H9 (cell line): Measurements from ENCODE around the gene KHSRP. TPM values are rescaled to one million over a fixed set of nuclear protein-coding genes. Genes with fewer than 3 reads are reported as not detected.

Experiments used
- DNase-seq: peaks from one replicate; pipeline ENCODE4 v3.0.0-alpha.2; 2017
- H2AFZ ChIP-seq: one replicate; pipeline ENCODE4 v1.6.1; 2013; ENCODE audit warnings: mild to moderate bottlenecking, low read length, control low read depth, moderate library complexity
- H2AK5ac ChIP-seq: 2 replicates; pipeline ENCODE4 v1.6.1; 2013; ENCODE audit warnings: low read length, control low read depth, mixed read lengths; ENCODE audit not compliant: insufficient read length
- H2BK120ac ChIP-seq: one replicate; pipeline ENCODE4 v1.6.1; 2013; ENCODE audit warnings: low read depth, mild to moderate bottlenecking, low read length, control low read depth, inconsistent platforms; ENCODE audit not compliant: poor library complexity, severe bottlenecking
- H2BK12ac ChIP-seq: 2 replicates; pipeline ENCODE4 v1.6.1; 2013; ENCODE audit warnings: low read length, control low read depth, mixed read lengths, low read depth; ENCODE audit not compliant: insufficient read length
- H2BK15ac ChIP-seq: 2 replicates; pipeline ENCODE4 v1.6.1; 2013; ENCODE audit warnings: low read depth, low read length, control low read depth
- H2BK20ac ChIP-seq: one replicate; pipeline ENCODE4 v1.6.1; 2013; ENCODE audit warnings: low read depth, mild to moderate bottlenecking, low read length, control low read depth, inconsistent platforms; ENCODE audit not compliant: poor library complexity, severe bottlenecking
- H2BK5ac ChIP-seq: 2 replicates; pipeline ENCODE4 v1.6.1; 2013; ENCODE audit warnings: low read length, control low read depth, mixed read lengths; ENCODE audit not compliant: insufficient read length
- H3K14ac ChIP-seq: 2 replicates; pipeline ENCODE4 v1.6.1; 2013; ENCODE audit warnings: low read length, control low read depth; ENCODE audit not compliant: insufficient read depth
- H3K18ac ChIP-seq: 2 replicates; pipeline ENCODE4 v1.6.1; 2013; ENCODE audit warnings: low read depth, mild to moderate bottlenecking, mixed read lengths, low read length, control low read depth; ENCODE audit not compliant: insufficient read length
- H3K23ac ChIP-seq: 2 replicates; pipeline ENCODE4 v1.6.1; 2013; ENCODE audit warnings: low read length, control low read depth, mixed read lengths, low read depth; ENCODE audit not compliant: insufficient read length
- H3K23me2 ChIP-seq: 2 replicates; pipeline ENCODE4 v1.6.1; 2013; ENCODE audit warnings: low read depth, mild to moderate bottlenecking, mixed read lengths, low read length, control low read depth; ENCODE audit not compliant: insufficient read length, poor library complexity, severe bottlenecking
- H3K27ac ChIP-seq: 2 replicates; pipeline ENCODE4 v1.5.1; 2013; ENCODE audit warnings: low read length, control low read depth, mixed read lengths, low read depth; ENCODE audit not compliant: insufficient read length
- H3K27me3 ChIP-seq: 2 replicates; pipeline ENCODE4 v1.6.1; 2013; ENCODE audit warnings: low read length, control low read depth, inconsistent platforms; ENCODE audit not compliant: insufficient read depth
- H3K4ac ChIP-seq: 2 replicates; pipeline ENCODE4 v1.6.1; 2013; ENCODE audit warnings: low read depth, mild to moderate bottlenecking, control low read depth, inconsistent platforms, low read length, moderate library complexity
- H3K4me1 ChIP-seq: 2 replicates; pipeline ENCODE4 v1.6.1; 2013; ENCODE audit warnings: low read length, control low read depth, inconsistent platforms; ENCODE audit not compliant: insufficient read depth
- H3K4me2 ChIP-seq: 2 replicates; pipeline ENCODE4 v1.6.1; 2013; ENCODE audit warnings: low read length, control low read depth, mixed read lengths; ENCODE audit not compliant: insufficient read length, insufficient read depth
- H3K56ac ChIP-seq: 2 replicates; pipeline ENCODE4 v1.6.1; 2013; ENCODE audit warnings: low read depth, mild to moderate bottlenecking, mixed read lengths, low read length, control low read depth; ENCODE audit not compliant: insufficient read length
- H3K79me1 ChIP-seq: 2 replicates; pipeline ENCODE4 v1.6.1; 2013; ENCODE audit warnings: low read depth, mild to moderate bottlenecking, moderate library complexity, low read length, control low read depth, inconsistent platforms; ENCODE audit not compliant: insufficient read depth, poor library complexity, severe bottlenecking
- H3K79me2 ChIP-seq: 2 replicates; pipeline ENCODE4 v1.6.1; 2013; ENCODE audit warnings: low read length, control low read depth, inconsistent platforms; ENCODE audit not compliant: insufficient read depth
- H3K9ac ChIP-seq: 2 replicates; pipeline ENCODE4 v1.6.1; 2013; ENCODE audit warnings: low read length, control low read depth, mixed read lengths; ENCODE audit not compliant: insufficient read length; ENCODE audit errors: extremely low read depth
- H3K9me3 ChIP-seq: one replicate; pipeline ENCODE4 v1.6.1; 2013; ENCODE audit warnings: low read depth, low read length, inconsistent platforms; ENCODE audit not compliant: control insufficient read depth
- H3T11ph ChIP-seq: one replicate; pipeline ENCODE4 v1.6.1; 2013; ENCODE audit warnings: mild to moderate bottlenecking, low read length, control low read depth, inconsistent platforms
- H4K20me1 ChIP-seq: one replicate; pipeline ENCODE4 v1.6.1; 2013; ENCODE audit not compliant: control insufficient read depth, insufficient read length, insufficient read depth
- H4K5ac ChIP-seq: 2 replicates; pipeline ENCODE4 v1.6.1; 2013; ENCODE audit warnings: low read depth, mild to moderate bottlenecking, mixed read lengths, low read length, control low read depth; ENCODE audit not compliant: insufficient read length
- H4K8ac ChIP-seq: replicated peaks from 2 replicates; pipeline ENCODE4 v1.6.1; 2013; ENCODE audit warnings: low read length, control low read depth, mixed read lengths, low read depth; ENCODE audit not compliant: insufficient read length
- H4K91ac ChIP-seq: 2 replicates; pipeline ENCODE4 v1.6.1; 2013; ENCODE audit warnings: low read depth, mild to moderate bottlenecking, moderate library complexity, mixed read lengths, low read length, control low read depth; ENCODE audit not compliant: insufficient read length
- H3K27ac Mint-ChIP-seq, 3 experiments: 2 replicates in 2 of 3; 3 replicates in 1 of 3; pipeline ENCODE4 v1.8.0; 2020 to 2021; ENCODE audit warnings: mixed read lengths in 3 of 3, mild to moderate bottlenecking in 1 of 3, moderate library complexity in 1 of 3
- H3K27me3 Mint-ChIP-seq: 2 replicates; pipeline ENCODE4 v1.8.0; 2021; ENCODE audit warnings: low read depth, mild to moderate bottlenecking, moderate library complexity, mixed read lengths
- H3K36me3 Mint-ChIP-seq, 3 experiments: 2 replicates in 2 of 3; 3 replicates in 1 of 3; pipeline ENCODE4 v1.8.0; 2020 to 2021; ENCODE audit warnings: low read depth in 3 of 3, mixed read lengths in 3 of 3; ENCODE audit not compliant: insufficient read depth in 1 of 3
- H3K4me1 Mint-ChIP-seq, 2 experiments: 2 replicates each; pipeline ENCODE4 v1.8.0; 2020; ENCODE audit warnings: mixed read lengths in 2 of 2
- H3K4me3 Mint-ChIP-seq, 2 experiments: 2 replicates in 1 of 2; 3 replicates in 1 of 2; pipeline ENCODE4 v1.8.0; 2020 to 2021; ENCODE audit warnings: mild to moderate bottlenecking in 2 of 2, mixed read lengths in 2 of 2, moderate library complexity in 1 of 2
- H3K9me3 Mint-ChIP-seq, 2 experiments: 2 replicates in 1 of 2; 3 replicates in 1 of 2; pipeline ENCODE4 v1.8.0; 2020; ENCODE audit warnings: mild to moderate bottlenecking in 2 of 2, mixed read lengths in 2 of 2, moderate library complexity in 1 of 2
- WGBS: extraction: QIAGEN DNeasy Blood & Tissue Kit; methylation state at CpG from one replicate; pipeline ENCODE4 v1.1.7; 2013; ENCODE audit warnings: missing lambda C conversion rate, low lambda C conversion rate, mixed read lengths; ENCODE audit not compliant: insufficient read length; ENCODE audit errors: extremely low coverage; 5-methylcytosine and 5-hydroxymethylcytosine counted together
- total RNA-seq: library from RNA; stranded (reverse); gene quantifications from 2 replicates; pipeline ENCODE4 v1.2.1, GENCODE V29; 2021
- TF ChIP-seq, protein P1 (sequence below): fragments of 200-600 bp; sonication (generic); conservative IDR thresholded peaks from 3 replicates; pipeline ENCODE4 v1.8.0; 2021; ENCODE audit warnings: antibody characterized with exemption, mild to moderate bottlenecking

The KHSRP gene
- total RNA-seq, 1 experiment from 2014 or later, result 602 TPM

DNA sequence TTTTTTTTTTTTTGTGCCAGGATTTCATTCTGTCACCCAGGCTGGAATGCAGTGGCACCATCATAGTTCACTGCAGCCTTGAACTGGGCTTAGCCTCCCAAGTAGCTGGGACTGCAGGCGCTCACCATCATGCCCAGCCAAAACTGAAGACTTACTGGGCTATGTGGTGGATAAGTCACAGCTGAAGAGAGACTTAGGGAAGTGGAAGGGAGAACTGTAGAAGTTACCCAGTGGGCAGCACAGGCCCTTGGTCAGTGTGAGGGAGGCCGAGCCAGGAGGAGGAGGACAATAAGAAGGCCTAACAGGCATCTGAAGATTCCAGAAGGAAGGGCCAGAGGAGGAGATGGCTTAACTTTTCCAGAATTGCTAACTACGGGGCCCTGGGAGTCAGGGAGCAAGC is 44.9 kb downstream of the KHSRP start:
- no peak overlapping the region for H2BK12ac ChIP-seq
- WGBS, result no CpG with 5 or more reads among the region's 3 CpGs
- peaks cover 4 to 10% of the 10 kb centered on the region in 2 experiments; a peak in 2 of 4 replicates for H3K4me1 Mint-ChIP-seq

More for the DNA sequence above, 44.9 kb downstream of the KHSRP start:
- H3K9me3 ChIP-seq, result no peaks in the 10 kb centered on the region
- H3K9ac ChIP-seq, result no peak overlapping the region
- no peak overlapping the region for H3K23ac ChIP-seq
- H2BK15ac ChIP-seq, result no peak overlapping the region
- H3K56ac ChIP-seq, result no peak overlapping the region
- H3K27me3 Mint-ChIP-seq, result no peaks in the 10 kb centered on the region
- H4K8ac ChIP-seq, result no peak overlapping the region
- no peak overlapping the region for H3K4me2 ChIP-seq
- no peak overlapping the region for H2AK5ac ChIP-seq
- TF ChIP-seq, protein P1, sequence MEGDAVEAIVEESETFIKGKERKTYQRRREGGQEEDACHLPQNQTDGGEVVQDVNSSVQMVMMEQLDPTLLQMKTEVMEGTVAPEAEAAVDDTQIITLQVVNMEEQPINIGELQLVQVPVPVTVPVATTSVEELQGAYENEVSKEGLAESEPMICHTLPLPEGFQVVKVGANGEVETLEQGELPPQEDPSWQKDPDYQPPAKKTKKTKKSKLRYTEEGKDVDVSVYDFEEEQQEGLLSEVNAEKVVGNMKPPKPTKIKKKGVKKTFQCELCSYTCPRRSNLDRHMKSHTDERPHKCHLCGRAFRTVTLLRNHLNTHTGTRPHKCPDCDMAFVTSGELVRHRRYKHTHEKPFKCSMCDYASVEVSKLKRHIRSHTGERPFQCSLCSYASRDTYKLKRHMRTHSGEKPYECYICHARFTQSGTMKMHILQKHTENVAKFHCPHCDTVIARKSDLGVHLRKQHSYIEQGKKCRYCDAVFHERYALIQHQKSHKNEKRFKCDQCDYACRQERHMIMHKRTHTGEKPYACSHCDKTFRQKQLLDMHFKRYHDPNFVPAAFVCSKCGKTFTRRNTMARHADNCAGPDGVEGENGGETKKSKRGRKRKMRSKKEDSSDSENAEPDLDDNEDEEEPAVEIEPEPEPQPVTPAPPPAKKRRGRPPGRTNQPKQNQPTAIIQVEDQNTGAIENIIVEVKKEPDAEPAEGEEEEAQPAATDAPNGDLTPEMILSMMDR, result no peak
- H3K23me2 ChIP-seq, result no peaks in the 10 kb centered on the region
- H3K27ac Mint-ChIP-seq, result no peak overlapping the region
- H3K79me1 ChIP-seq, result no peaks in the 10 kb centered on the region
- no peak overlapping the region for H4K91ac ChIP-seq
- no peak for DNase-seq
- H3K18ac ChIP-seq, result no peak overlapping the region
- H4K20me1 ChIP-seq, result no peaks in the 10 kb centered on the region
- peaks cover 4% of the 10 kb centered on the region in 2 experiments; a peak in 4 of 5 replicates for H3K9me3 Mint-ChIP-seq
- no peak overlapping the region for H4K5ac ChIP-seq
- H3K4ac ChIP-seq, result no peak overlapping the region
- H3K27me3 ChIP-seq, result no peaks in the 10 kb centered on the region
- no peak overlapping the region for H3K4me3 Mint-ChIP-seq
- no peaks in the 10 kb centered on the region for H3K4me1 ChIP-seq
- H2BK5ac ChIP-seq, result no peak overlapping the region
- no peak overlapping the region for H3K14ac ChIP-seq
- H2AFZ ChIP-seq, result no peak overlapping the region
- H2BK120ac ChIP-seq, result no peak overlapping the region
- H3K27ac ChIP-seq, result no peak overlapping the region
- no peak overlapping the region for H3T11ph ChIP-seq
- H3K79me2 ChIP-seq, result no peaks in the 10 kb centered on the region
- peaks cover 42 to 59% (median 54%) of the 10 kb centered on the region in 3 experiments for H3K36me3 Mint-ChIP-seq
- no peak overlapping the region for H2BK20ac ChIP-seq
